Astrocyte (in vitro differentiated cells and primary cell): ENCODE measurements around the gene JPH3. TPM values are rescaled to one million over a fixed set of nuclear protein-coding genes. Genes with fewer than 3 reads are reported as not detected.

Source experiments
- DNase-seq: peaks from one replicate; pipeline ENCODE4 v3.0.0-alpha.2; 2010; ENCODE audit warnings: low read depth
- FAIRE-seq: peaks from 2 replicates; lab custom pipeline; 2011; peaks lifted over from hg19 to GRCh38; lab: Jason Lieb, UNC
- H2AFZ ChIP-seq: 2 replicates; pipeline ENCODE4 v1.6.0; 2012; ENCODE audit warnings: low read depth, low read length, inconsistent platforms
- H3K27ac ChIP-seq: 2 replicates; pipeline ENCODE4 v1.5.1; 2011; ENCODE audit warnings: low read depth, low read length, inconsistent platforms
- H3K27me3 ChIP-seq: 2 replicates; pipeline ENCODE4 v1.6.0; 2011; ENCODE audit warnings: low read length, inconsistent platforms; ENCODE audit not compliant: insufficient read depth
- H3K36me3 ChIP-seq: 2 replicates; pipeline ENCODE4 v1.5.1; 2011; ENCODE audit warnings: low read length, inconsistent platforms; ENCODE audit not compliant: insufficient read depth
- H3K4me1 ChIP-seq: 2 replicates; pipeline ENCODE4 v1.5.1; 2011; ENCODE audit warnings: low read length, inconsistent platforms; ENCODE audit not compliant: insufficient read depth
- H3K4me2 ChIP-seq: 2 replicates; pipeline ENCODE4 v1.6.0; 2012; ENCODE audit warnings: low read length, inconsistent platforms
- H3K4me3 ChIP-seq: 2 replicates; pipeline ENCODE4 v1.5.1; 2011; ENCODE audit warnings: low read depth, mild to moderate bottlenecking, low read length, inconsistent platforms; ENCODE audit not compliant: insufficient read depth
- H3K79me2 ChIP-seq: 2 replicates; pipeline ENCODE4 v1.6.0; 2012; ENCODE audit warnings: mild to moderate bottlenecking, low read length, inconsistent platforms; ENCODE audit not compliant: insufficient read depth
- H3K9ac ChIP-seq: 2 replicates; pipeline ENCODE4 v1.6.0; 2012; ENCODE audit warnings: mild to moderate bottlenecking, low read length, inconsistent platforms
- H3K9me3 ChIP-seq: 2 replicates; pipeline ENCODE4 v1.5.1; 2012; ENCODE audit warnings: low read depth, mild to moderate bottlenecking, low read length, inconsistent platforms; ENCODE audit not compliant: insufficient read depth
- H4K20me1 ChIP-seq: 2 replicates; pipeline ENCODE4 v1.6.0; 2012; ENCODE audit warnings: low read length, inconsistent platforms; ENCODE audit not compliant: insufficient read depth
- H3K27ac Mint-ChIP-seq: one replicate; pipeline ENCODE4 v1.8.0; 2021; ENCODE audit warnings: mild to moderate bottlenecking, mixed read lengths; ENCODE audit not compliant: unreplicated experiment
- H3K27me3 Mint-ChIP-seq: one replicate; pipeline ENCODE4 v1.8.0; 2021; ENCODE audit warnings: low read depth, mixed read lengths; ENCODE audit not compliant: unreplicated experiment
- H3K36me3 Mint-ChIP-seq: one replicate; pipeline ENCODE4 v1.8.0; 2021; ENCODE audit warnings: low read depth, mixed read lengths; ENCODE audit not compliant: unreplicated experiment
- H3K4me1 Mint-ChIP-seq: one replicate; pipeline ENCODE4 v1.8.0; 2021; ENCODE audit warnings: low read depth, mixed read lengths; ENCODE audit not compliant: unreplicated experiment
- H3K4me3 Mint-ChIP-seq: one replicate; pipeline ENCODE4 v1.8.0; 2021; ENCODE audit warnings: mild to moderate bottlenecking, moderate library complexity, mixed read lengths; ENCODE audit not compliant: unreplicated experiment
- H3K9me3 Mint-ChIP-seq: one replicate; pipeline ENCODE4 v1.8.0; 2021; ENCODE audit warnings: mild to moderate bottlenecking, mixed read lengths; ENCODE audit not compliant: unreplicated experiment
- CTCF ChIP-seq: IDR thresholded peaks from 2 replicates; pipeline ENCODE4 v1.5.1; 2011; ENCODE audit warnings: low read depth, mild to moderate bottlenecking, inconsistent platforms, low read length, moderate library complexity; ENCODE audit not compliant: insufficient read depth
- EZH2 ChIP-seq: IDR thresholded peaks from 2 replicates; pipeline ENCODE4 v1.6.1; 2012; ENCODE audit warnings: mild to moderate bottlenecking, low read length, inconsistent platforms; ENCODE audit not compliant: insufficient read depth
- total RNA-seq: library from RNA; stranded (reverse); gene quantifications from 2 replicates; pipeline ENCODE4 v1.2.1, GENCODE V29; 2021

Gene JPH3
- total RNA-seq, 1 donor from 2014 or later = 8.6 TPM

GRCh38 chr16:87628246-87628923 lies 26.1 kb downstream of the JPH3 start:
- FAIRE-seq = no peak

GRCh38 chr16:87628940-87629339 lies 26.6 kb downstream of the JPH3 start:
- Histone ChIP-seq H3K4me1 (no peaks in the 10 kb centered on the region), H3K4me2 (no peak overlapping the region), H3K36me3 (no peaks in the 10 kb centered on the region), H3K27ac (no peak overlapping the region), H2AFZ (no peak overlapping the region), H3K9ac (no peak overlapping the region), H4K20me1 (no peaks in the 10 kb centered on the region), H3K9me3 (peaks cover 12% of the 10 kb centered on the region), H3K79me2 (no peaks in the 10 kb centered on the region), H3K27me3 (peaks cover 18% of the 10 kb centered on the region), H3K4me3 (no peak overlapping the region)
- Mint-ChIP-seq H3K4me1 (no peaks in the 10 kb centered on the region), H3K27me3 (peaks cover 7% of the 10 kb centered on the region), H3K4me3 (no peak overlapping the region), H3K9me3 (peaks cover 13% of the 10 kb centered on the region), H3K36me3 (peaks cover 5% of the 10 kb centered on the region), H3K27ac (no peak overlapping the region)
- DNase-seq = peak; percentile 4
- TF ChIP-seq EZH2 = no peak
- FAIRE-seq = no peak

More at GRCh38 chr16:87628246-87628923, 26.1 kb downstream of the JPH3 start:
- Histone ChIP-seq H3K27me3 (peaks cover 18% of the 10 kb centered on the region), H3K4me2 (no peak overlapping the region), H3K36me3 (no peaks in the 10 kb centered on the region), H4K20me1 (no peaks in the 10 kb centered on the region), H3K27ac (no peak overlapping the region), H2AFZ (no peak overlapping the region), H3K4me1 (no peaks in the 10 kb centered on the region), H3K9ac (no peak overlapping the region), H3K79me2 (no peaks in the 10 kb centered on the region), H3K4me3 (no peak overlapping the region), H3K9me3 (peaks cover 12% of the 10 kb centered on the region)
- TF ChIP-seq EZH2 (no peak), CTCF (no peak)
- H3K4me3 Mint-ChIP-seq = no peak overlapping the region
- H3K36me3 Mint-ChIP-seq = peaks cover 3% of the 10 kb centered on the region
- no peak overlapping the region for H3K27ac Mint-ChIP-seq
- H3K27me3 Mint-ChIP-seq = peaks cover 5% of the 10 kb centered on the region
- DNase-seq = no peak
- H3K4me1 Mint-ChIP-seq = no peaks in the 10 kb centered on the region
- H3K9me3 Mint-ChIP-seq = peaks cover 13% of the 10 kb centered on the region

- H4K20me1 ChIP-seq = no peaks in the 10 kb centered on the region
- H3K4me3 ChIP-seq = no peak overlapping the region
- H2AFZ ChIP-seq = no peak overlapping the region
- FAIRE-seq = no peak
- no peak overlapping the region for H3K4me2 ChIP-seq
- Mint-ChIP-seq H3K27ac (no peak overlapping the region), H3K4me3 (no peak overlapping the region), H3K9me3 (peaks cover 13% of the 10 kb centered on the region), H3K36me3 (peaks cover 5% of the 10 kb centered on the region), H3K4me1 (no peaks in the 10 kb centered on the region), H3K27me3 (peaks cover 4% of the 10 kb centered on the region)
- DNase-seq = no peak
- H3K27me3 ChIP-seq = peaks cover 22% of the 10 kb centered on the region
- H3K4me1 ChIP-seq = peaks cover 6% of the 10 kb centered on the region
- H3K9me3 ChIP-seq = peaks cover 12% of the 10 kb centered on the region
- H3K36me3 ChIP-seq = no peaks in the 10 kb centered on the region
- no peaks in the 10 kb centered on the region for H3K79me2 ChIP-seq
- no peak overlapping the region for H3K9ac ChIP-seq
- no peak overlapping the region for H3K27ac ChIP-seq
- no peak for TF ChIP-seq CTCF
These were observed 28.8 kb downstream of the JPH3 start for GRCh38 chr16:87631067-87631466.
